ENCODE results near the gene FIGNL1.

FIGNL1 gene

DNA sequence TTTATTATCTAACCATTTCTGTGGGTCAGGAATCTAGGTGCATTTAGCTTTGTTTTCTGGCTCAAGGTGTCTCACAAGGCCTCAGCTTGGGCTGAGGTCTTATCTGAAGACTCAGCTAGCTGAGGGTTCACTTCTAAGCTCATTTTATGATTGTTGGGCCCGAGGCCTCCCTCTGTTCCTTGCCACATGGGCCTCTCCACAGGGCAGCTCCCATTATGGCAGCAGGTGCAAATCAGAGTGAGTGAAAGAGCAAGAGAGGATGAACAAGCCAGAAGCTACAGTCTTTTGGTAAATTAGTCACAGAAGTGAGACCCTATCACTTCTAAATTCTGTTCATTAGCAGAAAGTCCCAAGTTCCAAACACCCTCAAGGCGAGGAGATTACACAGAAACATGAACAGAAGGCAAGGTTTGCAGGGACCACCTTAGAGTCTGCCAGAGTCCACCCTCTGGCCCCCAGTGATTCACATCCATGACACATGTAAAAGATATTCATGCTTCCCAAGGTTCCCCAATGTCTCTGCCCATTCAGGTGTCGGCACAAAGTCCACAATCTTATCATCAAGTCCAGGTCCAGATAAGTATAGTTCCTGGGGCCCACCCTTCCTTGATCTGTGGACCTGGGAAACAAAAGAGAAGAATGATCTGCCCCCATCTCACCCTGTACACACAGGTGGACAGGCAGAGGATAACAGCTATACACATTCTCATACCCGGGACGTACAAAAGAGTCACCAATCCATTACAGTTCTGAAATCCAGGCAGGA is 23.7 kb downstream of the FIGNL1 start:
- no peak overlapping the region for H3K9ac ChIP-seq (ENCODE audit: low read depth, low read length)
- no peaks in the 10 kb centered on the region for H3K9me3 ChIP-seq (ENCODE audit: control insufficient read depth, insufficient read depth, low read length)
- peaks cover 3% of the 10 kb centered on the region; the same call in 1 of the 2 replicates for H3K4me1 ChIP-seq (ENCODE audit: control insufficient read depth, insufficient read depth, low read length)
- no peak overlapping the region for H3K4me3 ChIP-seq (ENCODE audit: low read depth, low read length)
- no peak overlapping the region for H3K27ac ChIP-seq (ENCODE audit: low read depth, low read length)
- H3K36me3 ChIP-seq (ENCODE audit: control insufficient read depth, insufficient read depth, low read length): no peaks in the 10 kb centered on the region
- H3K27me3 ChIP-seq (ENCODE audit: control insufficient read depth, insufficient read depth, low read length): no peaks in the 10 kb centered on the region

DNA sequence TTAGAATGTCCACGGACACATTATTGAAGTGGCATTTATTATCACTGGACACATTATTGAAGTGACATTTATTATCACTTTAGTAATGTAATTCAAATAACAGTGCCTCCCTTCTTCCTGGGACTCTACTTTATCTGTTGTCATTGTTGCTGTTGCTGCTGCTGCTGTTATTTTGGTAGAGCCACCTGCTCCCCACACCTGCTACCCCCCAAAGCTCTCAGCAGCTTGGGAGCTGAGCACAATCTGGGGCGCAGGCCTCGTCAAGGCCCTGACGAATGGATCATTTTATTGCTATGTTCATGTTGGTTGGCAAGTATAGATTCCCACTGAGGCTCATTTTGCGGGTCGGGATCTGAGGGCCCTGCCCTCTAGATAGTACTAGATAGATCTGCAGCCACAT is 24.8 kb downstream of the FIGNL1 start:
- Histone ChIP-seq H3K36me3 (ENCODE audit: control insufficient read depth, insufficient read depth, low read length) (no peaks in the 10 kb centered on the region), H3K4me3 (ENCODE audit: low read depth, low read length) (no peak overlapping the region), H3K9me3 (ENCODE audit: control insufficient read depth, insufficient read depth, low read length) (no peaks in the 10 kb centered on the region), H3K9ac (ENCODE audit: low read depth, low read length) (no peak overlapping the region), H3K27me3 (ENCODE audit: control insufficient read depth, insufficient read depth, low read length) (no peaks in the 10 kb centered on the region), H3K27ac (ENCODE audit: low read depth, low read length) (no peak overlapping the region), H3K4me1 (ENCODE audit: control insufficient read depth, insufficient read depth, low read length) (peaks cover 9% of the 10 kb centered on the region)

DNA sequence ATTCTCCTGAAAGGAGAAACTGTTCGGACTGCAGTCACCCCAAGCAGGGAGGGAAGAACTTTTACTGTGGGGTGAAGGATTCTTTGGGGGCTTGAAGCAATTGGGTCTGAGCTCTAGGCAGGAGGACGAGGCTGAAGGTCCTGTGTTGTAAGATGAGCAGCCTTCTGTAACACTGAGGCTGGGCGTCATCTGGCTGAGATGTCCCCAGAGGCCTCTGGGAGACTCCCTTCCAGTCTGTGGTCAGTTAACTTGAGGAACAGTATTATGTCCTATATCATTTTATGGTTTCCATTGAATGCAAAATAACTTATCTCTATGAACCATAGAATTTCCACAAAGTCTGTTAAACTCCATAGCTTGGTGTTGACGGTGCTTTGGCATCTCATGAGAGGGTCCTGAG is 26.3 kb downstream of the FIGNL1 start:
- Histone ChIP-seq H3K4me1 (ENCODE audit: control insufficient read depth, insufficient read depth, low read length) (peaks cover 9% of the 10 kb centered on the region), H3K27me3 (ENCODE audit: control insufficient read depth, insufficient read depth, low read length) (no peaks in the 10 kb centered on the region), H3K9me3 (ENCODE audit: control insufficient read depth, insufficient read depth, low read length) (no peaks in the 10 kb centered on the region), H3K9ac (ENCODE audit: low read depth, low read length) (no peak overlapping the region), H3K4me3 (ENCODE audit: low read depth, low read length) (no peak overlapping the region), H3K36me3 (ENCODE audit: control insufficient read depth, insufficient read depth, low read length) (no peaks in the 10 kb centered on the region), H3K27ac (ENCODE audit: low read depth, low read length) (no peak overlapping the region)

DNA sequence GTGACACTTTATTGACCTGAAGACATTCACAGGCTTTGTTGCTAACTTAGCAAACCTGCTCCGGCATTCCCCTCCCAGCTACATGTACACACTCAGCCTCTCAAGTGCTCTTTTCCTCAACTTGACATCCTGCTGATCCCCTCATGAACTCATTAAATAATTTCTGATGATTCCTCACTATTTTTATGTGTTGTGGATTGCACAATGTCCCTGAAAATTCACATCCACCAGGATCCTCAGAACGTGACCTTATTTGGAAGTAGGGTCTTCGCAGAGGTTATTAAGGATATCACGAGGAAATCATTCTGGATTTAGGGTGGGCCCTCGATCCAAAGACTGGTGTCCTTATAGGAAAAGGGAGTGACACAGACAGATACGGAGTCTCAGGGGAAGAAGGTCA is 27.3 kb downstream of the FIGNL1 start:
- no peaks in the 10 kb centered on the region for H3K36me3 ChIP-seq (ENCODE audit: control insufficient read depth, insufficient read depth, low read length)
- H3K4me1 ChIP-seq (ENCODE audit: control insufficient read depth, insufficient read depth, low read length): peaks cover 9% of the 10 kb centered on the region
- H3K27ac ChIP-seq (ENCODE audit: low read depth, low read length): no peak overlapping the region
- H3K9me3 ChIP-seq (ENCODE audit: control insufficient read depth, insufficient read depth, low read length): no peaks in the 10 kb centered on the region
- H3K27me3 ChIP-seq (ENCODE audit: control insufficient read depth, insufficient read depth, low read length): no peaks in the 10 kb centered on the region
- no peak overlapping the region for H3K4me3 ChIP-seq (ENCODE audit: low read depth, low read length)
- H3K9ac ChIP-seq (ENCODE audit: low read depth, low read length): no peak overlapping the region

DNA sequence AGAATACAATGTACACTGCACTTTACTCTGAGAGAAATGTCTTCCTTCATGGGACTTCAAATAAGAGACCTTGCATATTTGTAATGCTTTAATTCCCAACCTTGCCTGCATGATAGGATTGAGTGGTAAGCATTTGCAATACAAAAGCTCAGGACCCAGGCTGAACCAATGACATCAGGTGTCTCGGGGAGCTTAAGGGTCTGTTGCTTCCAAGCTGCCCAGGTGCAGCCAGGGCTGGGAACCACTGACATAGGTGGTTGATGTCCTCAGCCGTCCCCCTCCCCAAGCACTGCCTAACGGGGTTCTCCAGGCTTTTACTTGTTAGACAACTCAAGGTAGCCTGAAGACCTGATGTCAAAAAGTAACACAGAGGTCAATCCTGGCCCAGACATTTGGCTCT is 29.1 kb downstream of the FIGNL1 start:
- Histone ChIP-seq H3K27ac (ENCODE audit: low read depth, low read length) (no peak overlapping the region), H3K27me3 (ENCODE audit: control insufficient read depth, insufficient read depth, low read length) (no peaks in the 10 kb centered on the region), H3K9me3 (ENCODE audit: control insufficient read depth, insufficient read depth, low read length) (no peaks in the 10 kb centered on the region), H3K4me1 (ENCODE audit: control insufficient read depth, insufficient read depth, low read length) (peaks cover 9% of the 10 kb centered on the region), H3K36me3 (ENCODE audit: control insufficient read depth, insufficient read depth, low read length) (no peaks in the 10 kb centered on the region), H3K4me3 (ENCODE audit: low read depth, low read length) (no peak overlapping the region), H3K9ac (ENCODE audit: low read depth, low read length) (no peak overlapping the region)

DNA sequence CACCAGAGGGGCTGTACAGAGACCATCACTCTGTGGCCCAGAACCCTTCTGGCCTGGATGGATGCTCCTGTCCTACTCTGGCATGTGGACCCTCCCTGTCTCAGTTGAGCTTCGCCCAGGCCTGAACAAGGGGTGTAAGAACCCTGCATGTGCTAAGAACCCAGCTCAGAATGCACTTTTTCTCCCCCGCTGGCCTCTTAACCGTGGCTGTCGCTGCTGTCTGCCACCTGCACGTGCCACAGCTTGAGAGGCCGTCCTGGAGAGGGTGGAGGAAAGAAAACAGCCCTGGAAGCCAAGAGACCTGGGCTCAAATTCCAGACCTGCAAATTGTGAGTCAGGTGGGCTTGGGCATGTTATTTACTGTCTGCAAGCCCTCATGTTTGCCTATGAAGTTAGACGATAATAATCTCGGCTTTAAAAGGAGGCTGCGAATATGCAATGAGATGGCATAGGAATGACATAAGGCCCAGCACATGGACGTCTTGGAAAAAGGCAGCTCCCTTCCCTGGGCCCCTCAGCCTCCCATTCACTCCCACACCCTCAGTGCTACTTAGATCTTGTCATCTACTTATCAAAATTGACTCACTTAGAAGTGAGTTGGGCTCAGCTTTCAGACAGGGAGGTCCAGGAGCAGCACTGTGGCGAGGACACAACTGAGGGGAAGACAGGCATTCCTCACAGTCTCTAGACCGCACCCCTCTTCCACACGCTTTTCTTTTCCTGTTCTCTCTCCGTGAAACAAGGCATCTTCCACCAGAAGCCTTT is 31.4 kb downstream of the FIGNL1 start:
- Histone ChIP-seq H3K9me3 (ENCODE audit: control insufficient read depth, insufficient read depth, low read length) (no peaks in the 10 kb centered on the region), H3K4me1 (ENCODE audit: control insufficient read depth, insufficient read depth, low read length) (peaks cover 9% of the 10 kb centered on the region), H3K4me3 (ENCODE audit: low read depth, low read length) (no peak overlapping the region), H3K27ac (ENCODE audit: low read depth, low read length) (no peak overlapping the region), H3K27me3 (ENCODE audit: control insufficient read depth, insufficient read depth, low read length) (no peaks in the 10 kb centered on the region), H3K9ac (ENCODE audit: low read depth, low read length) (no peak overlapping the region), H3K36me3 (ENCODE audit: control insufficient read depth, insufficient read depth, low read length) (no peaks in the 10 kb centered on the region)

DNA sequence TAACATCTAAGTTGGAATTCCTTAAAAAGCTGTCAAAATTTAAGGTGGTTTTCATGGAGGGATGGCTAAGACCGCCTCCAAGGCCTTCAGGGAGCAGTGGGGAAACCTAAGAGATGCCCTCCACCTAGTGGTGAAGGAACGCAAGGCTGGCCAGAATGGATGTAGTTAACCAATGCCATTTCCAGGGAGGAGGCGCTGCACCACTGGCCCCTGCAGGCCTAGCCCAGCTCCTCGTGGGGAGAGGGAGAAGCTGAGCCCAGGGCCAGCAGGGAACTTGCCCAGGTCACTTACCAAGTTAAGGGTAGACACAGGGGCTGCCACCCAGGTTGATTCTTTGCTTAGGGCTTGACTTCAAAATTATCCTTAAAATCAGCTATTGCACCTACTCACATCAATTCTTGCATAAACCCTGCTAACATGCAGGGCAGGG is 32.0 kb downstream of the FIGNL1 start:
- Histone ChIP-seq H3K9me3 (ENCODE audit: control insufficient read depth, insufficient read depth, low read length) (no peaks in the 10 kb centered on the region), H3K27me3 (ENCODE audit: control insufficient read depth, insufficient read depth, low read length) (no peaks in the 10 kb centered on the region), H3K27ac (ENCODE audit: low read depth, low read length) (no peak overlapping the region), H3K36me3 (ENCODE audit: control insufficient read depth, insufficient read depth, low read length) (no peaks in the 10 kb centered on the region), H3K4me1 (ENCODE audit: control insufficient read depth, insufficient read depth, low read length) (peaks cover 9% of the 10 kb centered on the region), H3K4me3 (ENCODE audit: low read depth, low read length) (no peak overlapping the region), H3K9ac (ENCODE audit: low read depth, low read length) (no peak overlapping the region)

DNA sequence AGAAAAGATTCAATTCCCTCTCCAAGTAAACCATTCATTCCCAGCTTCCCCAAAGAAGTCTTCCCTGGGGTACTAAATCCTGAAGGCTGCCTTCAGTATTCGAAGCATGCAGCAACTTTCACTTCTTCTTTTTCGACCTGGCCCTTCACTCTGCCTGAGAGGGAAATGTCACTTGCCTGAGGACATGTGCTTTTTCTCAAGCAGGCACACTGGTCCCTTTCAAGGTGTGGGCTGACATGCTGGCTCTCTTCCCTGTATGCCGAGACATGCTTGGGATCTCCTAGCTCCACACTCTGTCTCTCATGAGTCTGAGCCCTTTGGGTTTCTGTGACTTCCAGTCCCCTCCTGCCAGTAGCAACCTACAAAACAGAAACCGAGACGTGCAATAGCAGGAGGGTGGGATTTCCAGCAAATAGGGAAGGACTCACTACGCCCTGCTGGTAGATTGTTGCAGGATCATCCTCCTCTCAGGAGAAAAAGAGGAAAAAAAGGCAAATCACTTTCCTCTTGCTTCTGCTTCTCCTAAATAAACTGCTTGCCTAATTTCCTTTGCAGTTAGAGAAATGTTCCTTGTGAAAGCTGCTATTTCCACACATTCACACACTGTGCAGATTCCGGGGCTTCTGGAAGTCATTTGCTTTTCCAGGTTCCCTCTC is 33.5 kb downstream of the FIGNL1 start:
- Histone ChIP-seq H3K27ac (ENCODE audit: low read depth, low read length) (no peak overlapping the region), H3K9me3 (ENCODE audit: control insufficient read depth, insufficient read depth, low read length) (no peaks in the 10 kb centered on the region), H3K4me3 (ENCODE audit: low read depth, low read length) (no peak overlapping the region), H3K36me3 (ENCODE audit: control insufficient read depth, insufficient read depth, low read length) (no peaks in the 10 kb centered on the region), H3K27me3 (ENCODE audit: control insufficient read depth, insufficient read depth, low read length) (no peaks in the 10 kb centered on the region), H3K4me1 (ENCODE audit: control insufficient read depth, insufficient read depth, low read length) (peaks cover 8% of the 10 kb centered on the region), H3K9ac (ENCODE audit: low read depth, low read length) (no peak overlapping the region)

DNA sequence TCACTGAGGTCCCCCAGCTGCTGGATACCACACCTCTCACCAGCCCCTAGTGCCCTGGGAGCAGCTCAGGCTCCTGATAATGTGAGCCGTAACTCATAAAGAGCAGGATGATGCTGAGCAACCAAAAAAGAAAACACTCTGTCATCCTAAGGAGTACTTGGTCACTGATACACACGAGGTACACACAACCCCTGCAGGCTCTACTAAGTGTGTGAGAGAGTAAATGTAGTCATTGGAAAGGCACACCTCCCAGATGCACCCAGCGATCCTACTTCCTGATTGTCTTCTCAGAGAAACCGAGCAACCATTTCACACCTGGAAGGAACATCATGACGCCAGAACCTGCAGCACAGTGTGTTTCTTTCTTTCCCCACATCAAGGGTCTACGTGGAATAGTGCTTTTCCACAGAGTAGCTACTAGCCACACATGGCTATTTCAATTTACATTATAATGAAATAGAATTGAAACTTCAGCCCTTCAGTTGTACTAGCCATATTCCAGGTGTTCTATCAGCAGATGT is 34.2 kb downstream of the FIGNL1 start:
- Histone ChIP-seq H3K27ac (ENCODE audit: low read depth, low read length) (no peak overlapping the region), H3K4me3 (ENCODE audit: low read depth, low read length) (no peak overlapping the region), H3K36me3 (ENCODE audit: control insufficient read depth, insufficient read depth, low read length) (no peaks in the 10 kb centered on the region), H3K4me1 (ENCODE audit: control insufficient read depth, insufficient read depth, low read length) (peaks cover under 1% of the 10 kb centered on the region), H3K9me3 (ENCODE audit: control insufficient read depth, insufficient read depth, low read length) (no peaks in the 10 kb centered on the region), H3K27me3 (ENCODE audit: control insufficient read depth, insufficient read depth, low read length) (no peaks in the 10 kb centered on the region), H3K9ac (ENCODE audit: low read depth, low read length) (no peak overlapping the region)

DNA sequence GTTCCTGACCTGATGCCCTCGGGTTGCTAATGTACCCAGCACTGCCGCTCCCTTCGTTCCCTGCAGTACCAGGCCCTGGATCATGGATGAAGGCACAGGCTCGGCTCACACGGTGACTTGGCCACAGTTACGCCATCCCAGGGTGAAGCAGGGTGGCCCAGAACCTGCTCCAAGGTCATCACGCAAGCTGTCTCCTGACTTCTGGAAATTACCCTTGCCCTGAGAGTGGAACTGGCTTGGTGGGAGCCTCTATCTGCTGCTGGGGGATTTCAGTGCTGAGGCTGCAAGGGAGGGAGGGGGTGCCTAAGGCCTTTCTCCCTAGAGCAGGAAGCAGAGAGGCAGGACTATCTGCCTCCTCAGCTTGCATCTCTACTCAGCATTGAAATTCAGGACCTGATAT is 36.6 kb downstream of the FIGNL1 start:
- Histone ChIP-seq H3K4me3 (ENCODE audit: low read depth, low read length) (no peak overlapping the region), H3K36me3 (ENCODE audit: control insufficient read depth, insufficient read depth, low read length) (no peaks in the 10 kb centered on the region), H3K9me3 (ENCODE audit: control insufficient read depth, insufficient read depth, low read length) (no peaks in the 10 kb centered on the region), H3K27ac (ENCODE audit: low read depth, low read length) (no peak overlapping the region), H3K4me1 (ENCODE audit: control insufficient read depth, insufficient read depth, low read length) (no peaks in the 10 kb centered on the region), H3K9ac (ENCODE audit: low read depth, low read length) (no peak overlapping the region), H3K27me3 (ENCODE audit: control insufficient read depth, insufficient read depth, low read length) (no peaks in the 10 kb centered on the region)

DNA sequence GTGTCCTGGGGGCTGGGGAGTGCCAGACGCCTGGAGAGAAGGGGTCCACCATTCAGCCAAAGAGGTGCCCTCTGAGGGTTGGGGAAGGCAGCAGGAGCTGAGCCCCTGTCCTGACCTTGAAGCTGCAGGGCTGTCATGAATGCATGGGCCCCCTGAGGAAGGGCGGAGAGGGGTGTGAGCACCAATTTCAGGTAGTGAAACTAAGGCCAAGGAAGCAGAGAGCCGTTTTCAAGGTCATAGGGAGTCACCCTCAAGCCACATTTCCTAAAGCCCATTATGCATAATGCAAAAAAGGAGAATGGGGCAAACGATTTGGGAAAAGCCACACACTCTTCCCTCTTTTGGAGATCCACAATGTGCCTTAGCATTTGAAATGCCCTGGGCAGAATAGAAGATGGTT is 37.2 kb downstream of the FIGNL1 start:
- Histone ChIP-seq H3K9ac (ENCODE audit: low read depth, low read length) (no peak overlapping the region), H3K4me3 (ENCODE audit: low read depth, low read length) (no peak overlapping the region), H3K4me1 (ENCODE audit: control insufficient read depth, insufficient read depth, low read length) (no peaks in the 10 kb centered on the region), H3K9me3 (ENCODE audit: control insufficient read depth, insufficient read depth, low read length) (no peaks in the 10 kb centered on the region), H3K36me3 (ENCODE audit: control insufficient read depth, insufficient read depth, low read length) (no peaks in the 10 kb centered on the region), H3K27me3 (ENCODE audit: control insufficient read depth, insufficient read depth, low read length) (no peaks in the 10 kb centered on the region), H3K27ac (ENCODE audit: low read depth, low read length) (no peak overlapping the region)
